ENCODE measurements around the gene TBC1D1. TPM values are rescaled to one million over a fixed set of nuclear protein-coding genes. Genes with fewer than 3 reads are reported as not detected.

Gene TBC1D1
- total RNA-seq, 1 donor from 2014 or later = 113 TPM

DNA sequence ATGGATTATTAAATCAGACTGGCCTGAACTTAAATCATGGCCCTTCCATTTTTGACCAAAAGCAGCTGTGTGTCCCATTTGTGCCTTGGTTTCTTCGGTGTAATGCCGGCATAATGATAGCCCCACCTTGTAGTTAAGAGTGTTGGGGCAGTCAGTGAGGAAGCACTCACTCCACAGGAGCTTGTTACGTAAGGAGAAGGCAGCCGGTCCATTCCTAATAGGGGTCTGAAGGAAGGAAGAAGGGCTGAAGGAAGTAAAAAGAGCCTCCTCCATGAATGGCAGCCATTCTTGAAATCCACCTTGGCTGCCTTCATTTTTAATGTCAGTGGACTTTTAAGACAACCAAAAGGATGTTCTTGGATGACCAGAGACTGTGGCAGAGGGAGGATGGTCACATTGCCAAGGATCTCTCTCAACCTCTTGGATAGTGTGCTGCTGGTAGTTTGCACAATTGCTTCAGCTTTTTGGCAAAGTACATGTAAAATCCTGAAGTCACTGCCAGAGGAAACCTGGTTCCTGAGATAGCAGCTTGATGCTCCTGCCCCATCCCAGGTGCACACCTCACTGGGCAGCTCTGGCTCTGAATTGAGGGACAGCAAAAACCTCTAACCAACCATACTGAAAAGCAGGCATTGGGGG, 182.8 kb downstream of the TBC1D1 start:
- H3K27me3 Mint-ChIP-seq (ENCODE audit: low read depth) = no peaks in the 10 kb centered on the region
- no peak overlapping the region for H3K27ac Mint-ChIP-seq (ENCODE audit: unreplicated experiment)
- H3K9me3 Mint-ChIP-seq = no peaks in the 10 kb centered on the region
- H3K36me3 Mint-ChIP-seq (ENCODE audit: low read depth) = peaks cover 12% of the 10 kb centered on the region
- no peak overlapping the region for H3K4me3 Mint-ChIP-seq
- H3K4me1 Mint-ChIP-seq = peaks cover 47% of the 10 kb centered on the region
- no peak for DNase-seq (ENCODE audit: low read depth, low spot score)
- TF ChIP-seq, protein P1, sequence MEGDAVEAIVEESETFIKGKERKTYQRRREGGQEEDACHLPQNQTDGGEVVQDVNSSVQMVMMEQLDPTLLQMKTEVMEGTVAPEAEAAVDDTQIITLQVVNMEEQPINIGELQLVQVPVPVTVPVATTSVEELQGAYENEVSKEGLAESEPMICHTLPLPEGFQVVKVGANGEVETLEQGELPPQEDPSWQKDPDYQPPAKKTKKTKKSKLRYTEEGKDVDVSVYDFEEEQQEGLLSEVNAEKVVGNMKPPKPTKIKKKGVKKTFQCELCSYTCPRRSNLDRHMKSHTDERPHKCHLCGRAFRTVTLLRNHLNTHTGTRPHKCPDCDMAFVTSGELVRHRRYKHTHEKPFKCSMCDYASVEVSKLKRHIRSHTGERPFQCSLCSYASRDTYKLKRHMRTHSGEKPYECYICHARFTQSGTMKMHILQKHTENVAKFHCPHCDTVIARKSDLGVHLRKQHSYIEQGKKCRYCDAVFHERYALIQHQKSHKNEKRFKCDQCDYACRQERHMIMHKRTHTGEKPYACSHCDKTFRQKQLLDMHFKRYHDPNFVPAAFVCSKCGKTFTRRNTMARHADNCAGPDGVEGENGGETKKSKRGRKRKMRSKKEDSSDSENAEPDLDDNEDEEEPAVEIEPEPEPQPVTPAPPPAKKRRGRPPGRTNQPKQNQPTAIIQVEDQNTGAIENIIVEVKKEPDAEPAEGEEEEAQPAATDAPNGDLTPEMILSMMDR (conservative IDR thresholded peaks at IDR 0.05) = no peak

DNA sequence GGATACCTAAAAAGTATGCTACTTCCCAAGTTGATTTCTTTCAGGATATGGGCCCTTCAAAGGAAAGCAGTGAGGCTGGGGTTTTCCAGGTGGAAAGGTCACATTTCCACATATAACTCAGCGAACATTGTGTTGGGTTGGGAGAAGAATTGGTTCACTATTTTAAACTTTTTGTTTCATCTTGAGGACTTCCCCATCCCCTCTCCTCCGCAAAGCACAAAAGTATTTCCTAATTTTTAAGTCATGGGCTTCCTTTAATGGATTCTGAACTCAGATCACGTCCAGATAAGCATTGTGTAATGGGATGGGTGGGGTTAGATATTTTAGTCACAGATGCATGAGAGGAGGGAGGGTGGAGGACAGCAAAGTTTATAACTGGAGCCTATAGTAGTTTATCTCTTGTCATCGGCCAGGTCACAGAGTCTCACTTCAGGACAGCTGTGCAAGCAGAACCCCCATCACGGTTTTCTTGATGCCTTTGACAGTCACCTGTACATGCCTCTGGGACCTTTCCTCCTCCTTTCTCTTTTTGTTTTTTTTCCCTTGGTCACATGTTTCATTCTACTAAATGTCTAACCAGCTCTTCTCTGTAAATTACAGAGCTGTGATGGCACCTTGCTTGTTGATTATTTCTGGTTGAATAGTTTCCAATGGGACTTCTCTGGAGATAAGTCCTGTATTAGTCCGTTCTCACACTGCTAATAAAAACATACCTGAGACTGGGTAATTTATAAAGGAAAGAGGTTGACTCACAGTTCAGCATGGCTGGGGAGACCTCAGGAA, 184.7 kb downstream of the TBC1D1 start:
- Mint-ChIP-seq H3K27ac (ENCODE audit: unreplicated experiment) (no peak overlapping the region), H3K27me3 (ENCODE audit: low read depth) (no peaks in the 10 kb centered on the region), H3K4me1 (peaks cover 46% of the 10 kb centered on the region), H3K9me3 (no peaks in the 10 kb centered on the region), H3K4me3 (no peak overlapping the region), H3K36me3 (ENCODE audit: low read depth) (peaks cover 9% of the 10 kb centered on the region)
- no peak for DNase-seq (ENCODE audit: low read depth, low spot score)
- TF ChIP-seq, protein P1 (conservative IDR thresholded peaks at IDR 0.05) = no peak

DNA sequence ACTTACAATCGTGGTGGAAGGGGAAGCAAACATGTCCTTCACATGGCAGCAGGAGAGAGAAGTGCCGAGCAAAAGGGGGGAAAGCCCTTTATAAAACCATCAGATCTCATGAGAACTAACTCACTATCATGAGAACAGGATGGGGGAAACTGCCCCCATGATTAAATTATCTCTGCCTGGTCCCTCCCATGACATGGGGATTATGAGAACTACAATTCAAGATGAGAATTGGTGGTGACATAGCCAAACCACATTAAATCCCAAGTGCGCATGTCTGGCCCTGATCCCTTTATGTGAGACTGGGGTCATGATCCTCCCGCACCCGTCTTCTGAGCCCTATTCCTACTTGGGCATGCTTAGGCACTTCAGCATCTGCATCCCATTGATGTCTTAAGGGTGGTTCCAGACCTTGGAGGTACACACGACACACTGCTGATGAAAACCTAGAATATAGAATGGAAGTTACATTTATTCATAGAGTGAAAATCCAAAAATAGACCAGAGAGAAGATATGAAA, 185.3 kb downstream of the TBC1D1 start:
- no peaks in the 10 kb centered on the region for H3K27me3 Mint-ChIP-seq (ENCODE audit: low read depth)
- DNase-seq (ENCODE audit: low read depth, low spot score) = no peak
- TF ChIP-seq, protein P1 (conservative IDR thresholded peaks at IDR 0.05) = no peak
- H3K27ac Mint-ChIP-seq (ENCODE audit: unreplicated experiment) = no peak overlapping the region
- peaks cover 11% of the 10 kb centered on the region for H3K36me3 Mint-ChIP-seq (ENCODE audit: low read depth)
- H3K9me3 Mint-ChIP-seq = no peaks in the 10 kb centered on the region
- peaks cover 48% of the 10 kb centered on the region for H3K4me1 Mint-ChIP-seq
- H3K4me3 Mint-ChIP-seq = no peak overlapping the region

DNA sequence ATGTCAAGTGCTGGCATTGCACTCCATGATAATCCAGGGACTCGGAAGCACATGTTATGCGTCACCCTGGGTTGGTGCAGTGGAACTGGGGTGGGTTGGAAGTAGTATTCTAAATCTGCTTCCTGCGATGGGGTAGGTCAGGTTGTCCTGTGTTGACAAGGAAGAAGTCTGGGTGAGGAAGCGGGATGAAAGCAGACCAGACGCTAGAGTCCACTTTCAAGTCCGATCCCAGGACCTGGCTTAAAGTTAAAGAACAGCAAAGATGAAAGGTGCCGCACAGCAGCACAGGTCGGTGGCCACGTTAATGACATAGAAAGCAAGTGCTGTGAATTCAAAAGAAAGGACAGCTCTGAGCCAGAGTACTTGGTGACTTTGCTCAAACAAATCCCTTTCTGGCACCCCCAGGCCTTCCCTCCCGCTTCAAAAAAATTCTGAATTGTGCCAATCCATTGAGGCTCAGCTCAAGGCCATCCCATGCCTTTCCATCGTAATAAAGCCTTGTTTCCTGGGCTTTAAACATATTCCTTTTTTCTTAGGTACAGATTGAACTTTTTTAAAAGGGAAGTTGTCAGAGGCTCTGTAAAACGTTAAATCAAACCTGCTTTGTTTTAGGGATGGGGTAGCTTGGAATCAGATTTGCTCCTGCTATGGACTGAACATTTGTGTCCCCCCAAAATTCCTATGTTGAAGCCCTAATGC, 187.1 kb downstream of the TBC1D1 start:
- H3K9me3 Mint-ChIP-seq = no peaks in the 10 kb centered on the region
- H3K4me3 Mint-ChIP-seq = no peak overlapping the region
- H3K4me1 Mint-ChIP-seq = peaks cover 64% of the 10 kb centered on the region
- peaks cover 11% of the 10 kb centered on the region for H3K36me3 Mint-ChIP-seq (ENCODE audit: low read depth)
- H3K27me3 Mint-ChIP-seq (ENCODE audit: low read depth) = no peaks in the 10 kb centered on the region
- TF ChIP-seq, protein P1 (conservative IDR thresholded peaks at IDR 0.05) = no peak
- H3K27ac Mint-ChIP-seq (ENCODE audit: unreplicated experiment) = peak overlapping the region; percentile 70
- no peak for DNase-seq (ENCODE audit: low read depth, low spot score)

DNA sequence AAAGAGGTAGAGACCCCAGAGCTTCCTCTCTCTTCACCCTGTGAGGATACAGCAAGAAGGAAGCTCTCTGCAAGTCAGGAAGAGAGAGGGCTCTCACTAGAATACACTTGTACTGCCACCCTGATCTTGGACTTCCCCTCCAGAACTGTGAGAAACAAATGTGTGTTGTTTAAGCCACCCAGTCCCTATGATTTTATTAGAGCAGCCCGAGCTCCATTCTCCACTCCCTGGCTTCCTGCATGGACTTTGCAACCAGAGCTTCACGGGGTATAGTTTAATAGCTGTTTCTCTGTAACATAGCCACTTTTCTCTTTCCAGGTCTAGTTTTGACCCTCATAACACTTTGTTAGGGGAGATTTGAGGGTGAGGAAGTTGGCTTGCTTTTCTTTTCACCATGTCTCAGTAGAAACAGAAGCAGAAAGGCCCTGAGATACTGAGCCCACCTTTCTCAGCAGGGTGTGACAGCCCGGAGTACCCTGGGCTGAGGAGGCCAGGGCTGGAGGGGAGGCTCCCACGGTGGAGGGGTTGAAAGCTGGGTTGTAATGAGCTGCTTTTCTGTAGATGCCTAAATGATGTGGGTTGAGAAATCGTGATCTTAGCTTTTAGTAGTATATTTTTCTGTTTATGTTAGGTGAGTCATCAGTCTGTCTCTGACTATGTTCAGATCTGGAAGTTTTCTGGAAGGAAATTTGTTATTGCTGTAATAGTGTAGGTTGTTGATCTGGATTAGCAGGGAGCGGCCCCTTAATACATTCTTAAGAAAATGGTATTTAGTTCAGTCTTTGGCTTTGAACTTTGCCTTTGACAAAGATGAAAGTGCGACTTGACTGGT, 187.9 kb downstream of the TBC1D1 start:
- Mint-ChIP-seq H3K4me1 (peaks cover 65% of the 10 kb centered on the region), H3K36me3 (ENCODE audit: low read depth) (peaks cover 8% of the 10 kb centered on the region), H3K9me3 (no peaks in the 10 kb centered on the region), H3K27ac (ENCODE audit: unreplicated experiment) (no peak overlapping the region), H3K4me3 (no peak overlapping the region), H3K27me3 (ENCODE audit: low read depth) (no peaks in the 10 kb centered on the region)
- TF ChIP-seq, protein P1 (conservative IDR thresholded peaks at IDR 0.05) = no peak
- DNase-seq (ENCODE audit: low read depth, low spot score) = no peak
